Mesothelial cell of epicardium (in vitro differentiated cells): ENCODE results near the gene TULP4. TPM values are rescaled to one million over a fixed set of nuclear protein-coding genes. Genes with fewer than 3 reads are reported as not detected.

Experiments
- DNase-seq, 2 experiments: peaks; one replicate each; pipeline ENCODE4 v3.0.0; 2021; ENCODE audit warnings: low spot score in 2 of 2; ENCODE audit not compliant: unreplicated experiment in 2 of 2
- H3K27ac Mint-ChIP-seq: 2 replicates; pipeline ENCODE4 v1.8.0; 2021; ENCODE audit warnings: mixed read lengths
- H3K27me3 Mint-ChIP-seq: 2 replicates; pipeline ENCODE4 v1.8.0; 2021; ENCODE audit warnings: low read depth, mixed read lengths
- H3K36me3 Mint-ChIP-seq: 2 replicates; pipeline ENCODE4 v1.8.0; 2021; ENCODE audit warnings: mixed read lengths
- H3K4me1 Mint-ChIP-seq: 2 replicates; pipeline ENCODE4 v1.8.0; 2021; ENCODE audit warnings: mixed read lengths
- H3K4me3 Mint-ChIP-seq: 2 replicates; pipeline ENCODE4 v1.8.0; 2021; ENCODE audit warnings: mild to moderate bottlenecking, moderate library complexity, mixed read lengths
- H3K9me3 Mint-ChIP-seq: 2 replicates; pipeline ENCODE4 v1.8.0; 2021; ENCODE audit warnings: mixed read lengths
- CTCF ChIP-seq: fragments of 200-600 bp; sonication (generic); IDR thresholded peaks from one replicate; pipeline ENCODE4 v1.5.0; 2021; ENCODE audit warnings: antibody characterized with exemption; ENCODE audit not compliant: unreplicated experiment
- total RNA-seq: library from RNA; stranded (reverse); gene quantifications from 3 replicates; pipeline ENCODE4 v1.2.1, GENCODE V29; 2021

TULP4 gene
- 133 to 137 TPM (median 135 TPM) in 3 replicates for total RNA-seq

GRCh38 chr6:158312165-158312564, at the start of gene TULP4:
Gene TULP4, plus strand, starts transcription at chr6:158312465. Its CDS starts 1,552 bp downstream, at chr6:158314017.
- TF ChIP-seq CTCF = no peak
- Mint-ChIP-seq H3K4me3 (no peak within 1 kb of the TSS), H3K27me3 (no peaks in the 10 kb centered on the region), H3K27ac (peak within 1 kb of the TSS; percentile 21), H3K4me1 (peaks cover 3% of the 10 kb centered on the region), H3K9me3 (peaks cover 16% of the 10 kb centered on the region), H3K36me3 (peaks cover 54% of the 10 kb centered on the region)
- DNase-seq = no peak

- H3K27me3 Mint-ChIP-seq = no peaks in the 10 kb centered on the region
- no peaks in the 10 kb centered on the region for H3K9me3 Mint-ChIP-seq
- DNase-seq = no peak
- no peak for TF ChIP-seq CTCF
- peaks cover 35% of the 10 kb centered on the region for H3K36me3 Mint-ChIP-seq
- H3K27ac Mint-ChIP-seq = no peak overlapping the region
- no peak overlapping the region for H3K4me3 Mint-ChIP-seq
- H3K4me1 Mint-ChIP-seq = no peaks in the 10 kb centered on the region
These were observed 49.5 kb upstream of the TULP4 start for GRCh38 chr6:158262755-158263154.

- Mint-ChIP-seq H3K27ac (no peak overlapping the region), H3K36me3 (peaks cover 34% of the 10 kb centered on the region), H3K27me3 (no peaks in the 10 kb centered on the region), H3K4me3 (no peak overlapping the region), H3K9me3 (no peaks in the 10 kb centered on the region), H3K4me1 (no peaks in the 10 kb centered on the region)
- no peak for DNase-seq
- TF ChIP-seq CTCF = no peak
These were observed 48.1 kb upstream of the TULP4 start for GRCh38 chr6:158264180-158264579.

DNA sequence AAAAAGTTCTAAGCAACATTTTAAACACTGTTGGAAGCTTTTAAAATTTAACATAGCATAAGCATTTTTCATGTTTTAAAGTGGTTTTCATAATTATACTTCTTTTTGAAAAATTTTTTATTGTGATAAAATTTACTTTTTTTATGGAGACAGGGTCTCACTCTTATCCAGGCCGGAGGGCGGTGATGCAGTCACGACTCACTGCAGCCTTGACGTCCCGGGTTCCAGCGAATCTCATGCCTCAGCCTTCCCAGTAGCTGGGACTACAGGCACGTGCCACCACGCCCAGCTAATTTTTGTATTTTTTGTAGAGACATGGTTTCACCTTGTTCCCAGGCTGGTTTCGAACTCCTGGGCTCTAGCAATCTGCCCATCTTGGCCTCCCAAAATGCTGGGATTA, 46.1 kb upstream of the TULP4 start:
- no peak for DNase-seq
- Mint-ChIP-seq H3K36me3 (peaks cover 25% of the 10 kb centered on the region), H3K27me3 (no peaks in the 10 kb centered on the region), H3K27ac (no peak overlapping the region), H3K4me3 (no peak overlapping the region), H3K4me1 (no peaks in the 10 kb centered on the region), H3K9me3 (no peaks in the 10 kb centered on the region)
- no peak for TF ChIP-seq CTCF

- H3K36me3 Mint-ChIP-seq = peaks cover 32% of the 10 kb centered on the region
- TF ChIP-seq CTCF = no peak
- H3K9me3 Mint-ChIP-seq = no peaks in the 10 kb centered on the region
- DNase-seq = no peak
- H3K4me3 Mint-ChIP-seq = no peak overlapping the region
- H3K27ac Mint-ChIP-seq = no peak overlapping the region
- no peaks in the 10 kb centered on the region for H3K4me1 Mint-ChIP-seq
- no peaks in the 10 kb centered on the region for H3K27me3 Mint-ChIP-seq
These were observed 43.7 kb upstream of the TULP4 start for GRCh38 chr6:158268361-158269147.
